ENCODE data around the gene GFOD2.

DNA sequence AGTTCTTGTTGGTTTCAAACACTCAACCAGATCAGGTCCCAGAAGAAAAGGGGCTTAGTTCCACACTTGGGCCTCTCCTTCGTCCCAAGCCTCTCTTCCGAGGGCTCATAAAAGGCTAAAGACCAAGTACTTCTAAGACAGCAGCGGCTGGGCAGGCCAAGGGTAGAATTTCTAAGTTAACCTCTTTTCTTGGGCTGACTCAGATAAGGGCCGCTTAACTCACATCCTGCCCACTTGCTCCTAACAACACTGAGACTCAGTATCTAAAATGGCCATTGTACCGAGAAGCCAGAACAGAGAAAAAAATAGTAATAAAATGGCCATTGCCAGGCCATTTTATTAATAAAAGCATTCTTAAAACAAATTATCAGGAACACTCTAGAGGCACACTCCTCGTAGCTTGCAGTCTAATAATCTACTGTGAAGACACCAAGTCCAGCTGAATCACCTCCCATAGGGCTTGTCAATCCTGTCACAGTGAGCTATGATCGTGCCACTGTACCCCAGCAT is 45.1 kb upstream of the GFOD2 start:
- no peak for TF ChIP-seq EZH2 (IDR thresholded peaks at IDR 0.05; ENCODE audit: insufficient read depth, poor library complexity, severe bottlenecking)
- TF ChIP-seq EZH2phosphoT487 (IDR thresholded peaks at IDR 0.05; ENCODE audit: insufficient read depth, low read depth) = no peak
